HCEC 1CT (cell line): ENCODE measurements around the gene L3MBTL4.

Experiments
- DNase-seq: peaks from one replicate; pipeline ENCODE4 v3.0.0-alpha.2; 2017

Gene L3MBTL4

DNA sequence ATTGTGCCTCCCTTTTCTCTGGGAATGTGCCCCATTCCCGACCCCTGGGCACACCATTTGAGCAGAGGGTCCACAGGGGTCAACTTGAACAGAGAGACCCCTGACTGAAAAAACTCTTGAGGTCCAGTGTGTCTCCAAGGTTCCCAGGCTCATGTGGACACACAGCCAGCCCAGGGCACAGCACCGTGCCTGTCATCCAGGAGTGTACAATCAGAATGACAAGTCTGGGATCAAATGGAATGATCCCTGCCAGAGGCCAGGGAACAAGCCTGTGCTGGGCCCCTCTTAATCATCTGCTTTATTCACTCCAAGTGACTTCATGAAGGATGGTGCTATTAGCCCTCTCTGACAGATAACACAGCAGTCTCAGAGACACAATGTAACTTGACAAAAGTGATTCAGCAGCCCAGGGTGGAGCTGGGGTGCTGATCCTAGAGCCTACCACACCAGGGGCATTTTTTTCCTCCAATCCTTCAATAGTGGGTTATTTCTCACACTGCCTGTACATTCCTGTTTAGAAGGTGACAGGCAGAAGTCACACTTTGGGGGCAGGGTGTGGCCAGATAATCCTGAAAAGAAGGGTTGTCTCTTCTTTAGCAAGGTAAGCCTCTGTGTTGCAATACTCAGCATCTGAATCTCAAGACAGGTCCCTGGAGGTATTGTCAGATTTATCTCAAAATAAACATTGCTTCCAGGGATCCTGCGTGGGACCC is 435.4 kb downstream of the L3MBTL4 start:
- no peak for DNase-seq

DNA sequence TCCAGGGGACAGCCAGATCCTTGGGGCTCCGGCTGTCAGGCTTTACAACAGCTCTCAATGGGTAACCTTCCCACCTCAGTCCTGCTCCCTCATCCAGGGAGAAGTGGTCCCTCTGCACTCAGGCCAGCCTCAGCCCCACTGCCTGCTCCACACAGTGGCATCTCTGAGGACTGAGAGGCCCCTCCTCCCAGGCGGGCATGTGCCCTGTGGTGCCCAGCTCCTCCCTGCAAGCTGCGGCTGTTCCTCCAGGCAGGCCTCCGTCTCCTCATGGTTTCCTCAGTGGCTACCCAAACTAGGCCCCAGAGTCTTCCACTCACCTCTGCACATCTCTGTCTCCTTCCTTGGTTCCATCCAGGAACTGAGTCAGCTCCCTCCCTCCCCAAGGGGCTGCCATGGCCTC is 437.7 kb downstream of the L3MBTL4 start:
- DNase-seq: no peak

- peak; percentile 41 for DNase-seq
These were observed 439.4 kb downstream of the L3MBTL4 start for GRCh38 chr18:5975111-5976002.

DNA sequence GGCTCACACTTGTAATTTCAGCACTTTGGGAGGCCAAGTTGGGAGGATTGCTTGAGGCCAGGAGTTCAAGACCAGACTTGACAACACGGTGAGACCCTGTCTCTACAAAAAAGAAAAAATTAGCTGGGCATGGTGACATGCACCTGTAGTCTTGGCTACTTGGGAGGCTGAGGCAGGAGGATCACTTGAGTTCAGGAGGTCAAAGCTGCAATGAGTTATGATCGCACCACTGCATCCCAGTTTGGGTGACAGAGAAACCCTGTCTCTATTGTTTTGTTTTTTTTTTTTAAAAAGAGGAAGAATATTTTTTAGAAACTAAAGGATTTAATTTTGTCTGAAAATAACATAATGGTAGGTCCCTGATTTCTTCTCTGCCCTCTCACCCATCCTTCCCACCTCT is 440.0 kb downstream of the L3MBTL4 start:
- DNase-seq: no peak

GRCh38 chr18:5973099-5973498 is 441.6 kb downstream of the L3MBTL4 start:
- DNase-seq: no peak

DNA sequence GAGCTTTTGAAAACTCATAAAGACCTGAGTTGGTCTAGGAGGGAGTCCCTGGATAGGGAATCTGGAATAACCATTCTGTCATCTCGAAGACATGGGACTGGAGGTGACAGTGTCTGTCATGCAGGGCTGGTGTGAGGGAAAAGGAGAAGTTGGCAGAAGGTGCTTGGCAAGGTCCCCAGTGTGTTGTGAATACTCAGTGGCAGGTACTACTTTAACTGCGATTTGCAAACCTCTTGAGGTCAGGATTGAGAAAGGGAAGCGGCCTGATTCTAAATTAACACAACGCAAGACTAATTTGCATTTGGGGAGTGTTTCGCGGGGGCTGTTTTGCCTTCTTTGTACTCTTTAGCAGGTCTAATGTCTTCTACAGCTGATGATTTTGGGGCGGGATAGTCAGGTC is 442.4 kb downstream of the L3MBTL4 start:
- DNase-seq: no peak

DNA sequence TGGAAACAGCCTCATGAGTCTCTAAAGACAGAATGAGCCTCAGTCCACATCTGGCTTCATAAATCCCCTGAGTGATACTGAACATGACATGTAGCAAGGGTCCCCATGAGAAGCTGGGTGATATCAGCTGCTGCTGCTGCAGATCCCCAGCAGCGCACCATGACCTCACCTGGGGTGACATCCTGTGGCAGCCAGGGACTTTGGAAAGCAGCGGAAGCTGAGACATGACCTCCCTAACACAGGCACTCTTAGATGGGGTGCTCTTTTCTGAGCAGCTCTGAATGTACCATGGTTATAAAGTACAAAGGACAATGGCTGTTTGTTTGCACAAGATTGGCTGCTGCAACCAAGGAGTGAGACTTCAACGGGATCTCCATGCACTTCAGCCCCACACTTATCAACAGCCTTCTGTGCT is 444.7 kb downstream of the L3MBTL4 start:
- DNase-seq: no peak

DNA sequence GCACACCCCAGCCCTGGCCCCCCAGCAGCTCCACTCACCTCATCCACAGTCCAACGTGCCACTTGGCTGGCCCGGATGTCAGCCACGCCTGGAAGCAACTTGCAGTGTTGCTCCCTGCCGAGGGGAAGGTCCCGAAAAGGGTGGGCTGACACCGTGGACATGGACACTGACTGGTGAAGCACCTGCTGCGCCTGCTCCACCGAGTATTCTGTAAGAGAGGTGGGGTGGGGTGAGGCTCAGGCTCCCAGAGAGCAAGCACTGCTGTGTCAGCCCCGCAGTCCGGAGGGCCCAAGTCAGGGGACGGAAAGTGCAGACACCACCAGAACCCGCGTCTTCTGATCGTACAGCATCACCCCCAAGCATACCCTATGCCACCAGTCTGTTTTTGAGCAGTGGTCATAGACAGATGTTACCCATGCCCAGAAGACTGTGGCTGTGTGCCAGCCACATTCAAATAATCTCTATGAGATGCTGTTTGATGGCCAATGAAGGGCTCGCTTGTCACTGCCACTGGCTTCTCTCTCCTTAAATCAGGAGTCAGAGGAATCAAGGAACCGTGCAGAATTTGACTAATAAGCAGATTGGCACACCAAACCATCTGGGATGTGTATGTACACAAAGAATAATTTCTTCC is 445.2 kb downstream of the L3MBTL4 start:
- no peak for DNase-seq

DNA sequence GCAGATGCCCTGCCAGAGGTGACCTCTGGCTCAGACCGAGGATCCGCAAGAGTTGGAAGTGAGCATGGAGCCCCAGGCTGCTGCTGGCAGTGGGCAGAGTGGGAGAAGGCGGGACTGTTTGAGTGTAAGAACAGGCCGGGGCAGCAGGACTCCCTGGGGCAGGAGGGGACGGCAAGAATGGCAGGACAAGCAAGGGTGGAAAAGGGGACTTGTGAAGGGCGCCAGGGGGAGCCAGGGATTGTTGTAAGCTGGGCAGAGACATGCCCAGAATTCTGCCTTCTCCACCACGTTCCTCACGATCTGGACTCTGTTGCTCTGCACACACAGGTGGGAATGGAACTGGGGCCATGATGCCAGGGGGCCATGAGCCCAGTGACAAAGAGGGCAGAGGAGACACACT is 447.0 kb downstream of the L3MBTL4 start:
- DNase-seq: no peak

- DNase-seq: no peak
These were observed 447.7 kb downstream of the L3MBTL4 start for GRCh38 chr18:5967007-5967406.

DNA sequence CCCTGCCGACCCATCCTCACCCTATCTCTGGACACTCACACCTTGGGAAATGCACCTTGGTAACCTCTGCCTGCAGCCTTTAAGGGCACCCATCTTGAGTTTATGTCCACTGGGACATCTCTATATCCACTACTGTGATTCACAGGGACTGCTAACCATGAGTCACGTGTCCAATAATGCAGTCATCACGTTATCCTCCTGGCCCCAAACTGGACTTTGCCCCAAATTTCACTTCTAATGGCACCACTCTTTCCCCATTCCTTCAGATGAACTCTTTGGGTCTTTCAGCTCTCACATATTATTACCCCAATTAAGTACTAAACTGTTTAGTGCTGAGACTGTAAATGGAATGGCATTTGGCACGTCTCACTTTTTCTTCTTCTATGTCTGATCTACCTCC is 448.2 kb downstream of the L3MBTL4 start:
- DNase-seq: no peak

- no peak for DNase-seq
These were observed 449.7 kb downstream of the L3MBTL4 start for GRCh38 chr18:5964996-5965395.

DNA sequence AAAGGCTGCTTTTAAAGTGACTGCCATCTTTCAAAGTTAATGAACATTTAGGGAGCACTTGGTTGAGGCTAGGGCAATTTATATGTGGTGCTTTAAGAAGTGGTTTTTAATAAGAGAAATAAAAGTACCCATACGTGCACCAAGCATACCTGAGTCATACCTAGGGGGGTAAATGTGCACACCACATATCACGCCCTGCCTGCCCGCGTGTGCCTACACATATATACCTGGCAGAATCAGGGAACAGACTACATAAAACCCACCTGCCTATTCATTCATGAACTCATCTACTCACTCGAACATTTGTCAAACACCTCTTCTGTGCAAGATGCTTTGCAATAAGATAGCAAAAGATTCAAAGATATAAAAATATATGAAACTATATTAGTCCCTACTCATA is 450.1 kb downstream of the L3MBTL4 start:
- no peak for DNase-seq

- DNase-seq: no peak
These were observed 450.6 kb downstream of the L3MBTL4 start for GRCh38 chr18:5964108-5964507.

DNA sequence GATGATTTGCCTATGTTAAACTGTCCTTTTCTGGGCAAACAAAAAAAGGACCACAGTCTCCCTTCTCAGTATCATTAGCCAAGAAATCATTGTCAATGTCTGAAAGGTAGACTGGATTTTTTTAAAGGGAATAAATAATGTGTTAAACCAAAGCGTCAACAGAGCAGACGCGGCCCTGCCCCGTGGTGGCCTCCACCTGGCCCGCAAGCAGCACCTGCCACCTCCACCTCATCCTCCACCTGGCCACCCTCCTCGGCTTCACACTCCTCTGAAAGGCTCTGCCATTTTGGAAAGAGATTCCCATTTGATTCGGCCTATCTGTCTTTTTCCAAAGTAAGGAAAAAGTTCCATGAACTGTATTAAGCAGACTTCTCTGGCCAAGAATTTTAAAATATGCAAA is 451.4 kb downstream of the L3MBTL4 start:
- DNase-seq: no peak

- DNase-seq: no peak
These were observed 452.3 kb downstream of the L3MBTL4 start for GRCh38 chr18:5962362-5962761.

GRCh38 chr18:5961828-5962150 is 452.9 kb downstream of the L3MBTL4 start:
- DNase-seq: no peak

- no peak for DNase-seq
These were observed 453.4 kb downstream of the L3MBTL4 start for GRCh38 chr18:5961097-5961827.

GRCh38 chr18:5958822-5959221 is 455.9 kb downstream of the L3MBTL4 start:
- no peak for DNase-seq

DNA sequence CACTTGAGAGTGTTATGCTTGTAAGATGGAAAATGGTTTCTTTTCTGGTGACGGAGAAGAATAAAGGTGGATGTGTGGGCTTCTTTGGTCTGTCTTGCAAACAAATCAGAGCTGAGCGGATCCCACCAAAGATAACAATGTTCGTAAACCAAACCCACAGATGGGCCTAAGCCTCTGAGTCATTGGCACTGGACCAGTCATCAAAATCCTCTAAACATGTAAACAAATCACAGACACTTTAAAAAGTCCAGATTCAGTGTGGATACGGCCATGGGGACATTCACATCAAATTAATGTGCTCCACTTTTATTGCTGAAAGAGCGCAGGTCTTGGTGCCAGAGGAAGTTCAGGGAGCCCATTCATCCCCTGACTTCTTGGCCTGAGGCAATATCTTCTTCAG is 458.9 kb downstream of the L3MBTL4 start:
- no peak for DNase-seq

- no peak for DNase-seq
These were observed 463.1 kb downstream of the L3MBTL4 start for GRCh38 chr18:5951515-5952091.

GRCh38 chr18:5948781-5949180 is 465.9 kb downstream of the L3MBTL4 start:
- DNase-seq: no peak

GRCh38 chr18:5948237-5948636 is 466.5 kb downstream of the L3MBTL4 start:
- DNase-seq: no peak
